MCF 10A (cell line): Measurements from ENCODE around the gene PCDHGB6. TPM values are rescaled to one million over a fixed set of nuclear protein-coding genes. Genes with fewer than 3 reads are reported as not detected.
"Not testable (repeated sequence)": the region's sequence is repeated elsewhere in the genome, so short reads cannot be mapped to it uniquely, and the experiment has no call there.

ENCODE experiments used
- BruUV-seq: library from RNA; stranded (reverse); fragments of 400-500 nt; replicated peaks from 2 replicates; lab custom pipeline; 2021; lab: Mats Ljungman, UMichigan
- CTCF ChIA-PET: fragments of 300-600 bp; sonication (Branson Sonifier 250); formaldehyde crosslinking; extraction: SDS; loops from one replicate; lab custom pipeline; 2021; ENCODE audit warnings: antibody characterized with exemption, inconsistent platforms; lab: Yijun Ruan, JAX
- POLR2A ChIA-PET: fragments of 300-600, 350-650 bp; sonication (Branson Sonifier 250); formaldehyde crosslinking; extraction: SDS; loops from one replicate; lab custom pipeline; 2020; ENCODE audit warnings: antibody characterized with exemption, inconsistent platforms; lab: Yijun Ruan, JAX
- DNase-seq: peaks from one replicate; pipeline ENCODE4 v3.0.0-alpha.2; 2018; ENCODE audit not compliant: unreplicated experiment
- H3K27ac Mint-ChIP-seq: one replicate; pipeline ENCODE4 v1.8.0; 2022; ENCODE audit warnings: mild to moderate bottlenecking, low read depth, mixed read lengths; ENCODE audit not compliant: unreplicated experiment
- H3K27me3 Mint-ChIP-seq: one replicate; pipeline ENCODE4 v1.8.0; 2022; ENCODE audit warnings: mixed read lengths; ENCODE audit not compliant: insufficient read depth, unreplicated experiment
- H3K36me3 Mint-ChIP-seq: one replicate; pipeline ENCODE4 v1.8.0; 2022; ENCODE audit warnings: mild to moderate bottlenecking, moderate library complexity, mixed read lengths; ENCODE audit not compliant: insufficient read depth, unreplicated experiment
- H3K4me1 Mint-ChIP-seq: one replicate; pipeline ENCODE4 v1.8.0; 2022; ENCODE audit warnings: mixed read lengths; ENCODE audit not compliant: insufficient read depth, unreplicated experiment
- H3K4me3 Mint-ChIP-seq: one replicate; pipeline ENCODE4 v1.8.0; 2022; ENCODE audit warnings: mild to moderate bottlenecking, moderate library complexity, mixed read lengths; ENCODE audit not compliant: unreplicated experiment
- H3K9me3 Mint-ChIP-seq: one replicate; pipeline ENCODE4 v1.8.0; 2022; ENCODE audit warnings: mixed read lengths; ENCODE audit not compliant: unreplicated experiment
- intact Hi-C: fragments of 100-400 bp; cut with micrococcal nuclease; formaldehyde crosslinking; loops from 2 replicates; pipeline ENCODE4 v1.14.1; 2022
- total RNA-seq: library from RNA; stranded (reverse); gene quantifications from 2 replicates; pipeline ENCODE4 v1.2.3, GENCODE V29; 2022
- TF ChIP-seq, protein P1 (sequence below): fragments of 200-600 bp; IDR thresholded peaks from one replicate; pipeline ENCODE4 v1.8.0; 2022; ENCODE audit warnings: antibody characterized with exemption, mild to moderate bottlenecking; ENCODE audit not compliant: unreplicated experiment

The PCDHGB6 gene
- total RNA-seq, 1 experiment from 2014 or later: 0.68 TPM

DNA sequence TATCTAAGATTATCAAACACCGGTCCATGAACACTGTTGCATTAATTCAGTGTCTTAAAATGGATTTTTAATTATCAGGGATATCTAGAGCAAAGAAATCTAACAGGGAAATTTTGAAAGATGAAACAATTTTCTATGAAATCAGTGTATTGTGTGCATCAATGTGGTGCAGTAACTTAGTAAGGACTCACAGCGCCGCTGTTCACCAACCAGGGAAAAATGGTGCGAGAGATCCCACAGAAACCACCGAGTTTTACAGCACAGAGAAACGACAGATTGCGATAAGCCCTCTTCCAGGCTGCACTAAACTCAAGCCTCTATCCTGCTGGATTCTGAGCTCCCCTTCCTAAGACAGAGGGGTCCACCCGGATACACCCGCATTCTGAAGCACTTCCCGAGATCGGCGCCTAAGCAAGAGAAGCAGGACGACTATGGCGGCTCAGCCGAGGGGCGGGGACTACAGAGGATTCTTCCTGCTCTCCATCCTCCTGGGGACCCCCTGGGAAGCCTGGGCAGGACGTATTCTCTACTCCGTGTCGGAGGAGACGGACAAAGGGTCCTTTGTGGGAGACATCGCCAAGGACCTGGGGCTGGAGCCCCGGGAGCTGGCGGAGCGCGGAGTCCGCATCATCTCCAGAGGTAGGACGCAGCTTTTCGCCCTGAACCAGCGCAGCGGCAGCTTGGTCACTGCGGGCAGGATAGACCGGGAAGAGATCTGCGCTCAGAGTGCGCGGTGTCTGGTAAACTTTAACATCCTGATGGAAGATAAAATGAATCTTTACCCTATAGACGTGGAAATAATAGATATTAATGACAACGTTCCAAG, 25.1 kb upstream of the PCDHGB6 start, which contains the start of gene PCDHGA7:
Gene PCDHGA7, plus strand, starts transcription at position 274 of the 826 bp plus-strand sequence. Its CDS starts 158 bp downstream, at position 432.
- TF ChIP-seq, protein P1, sequence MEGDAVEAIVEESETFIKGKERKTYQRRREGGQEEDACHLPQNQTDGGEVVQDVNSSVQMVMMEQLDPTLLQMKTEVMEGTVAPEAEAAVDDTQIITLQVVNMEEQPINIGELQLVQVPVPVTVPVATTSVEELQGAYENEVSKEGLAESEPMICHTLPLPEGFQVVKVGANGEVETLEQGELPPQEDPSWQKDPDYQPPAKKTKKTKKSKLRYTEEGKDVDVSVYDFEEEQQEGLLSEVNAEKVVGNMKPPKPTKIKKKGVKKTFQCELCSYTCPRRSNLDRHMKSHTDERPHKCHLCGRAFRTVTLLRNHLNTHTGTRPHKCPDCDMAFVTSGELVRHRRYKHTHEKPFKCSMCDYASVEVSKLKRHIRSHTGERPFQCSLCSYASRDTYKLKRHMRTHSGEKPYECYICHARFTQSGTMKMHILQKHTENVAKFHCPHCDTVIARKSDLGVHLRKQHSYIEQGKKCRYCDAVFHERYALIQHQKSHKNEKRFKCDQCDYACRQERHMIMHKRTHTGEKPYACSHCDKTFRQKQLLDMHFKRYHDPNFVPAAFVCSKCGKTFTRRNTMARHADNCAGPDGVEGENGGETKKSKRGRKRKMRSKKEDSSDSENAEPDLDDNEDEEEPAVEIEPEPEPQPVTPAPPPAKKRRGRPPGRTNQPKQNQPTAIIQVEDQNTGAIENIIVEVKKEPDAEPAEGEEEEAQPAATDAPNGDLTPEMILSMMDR: peak; percentile 18
- Mint-ChIP-seq H3K4me3 (peak within 1 kb of the TSS; percentile 64), H3K9me3 (no peaks in the 10 kb centered on the region)

DNA sequence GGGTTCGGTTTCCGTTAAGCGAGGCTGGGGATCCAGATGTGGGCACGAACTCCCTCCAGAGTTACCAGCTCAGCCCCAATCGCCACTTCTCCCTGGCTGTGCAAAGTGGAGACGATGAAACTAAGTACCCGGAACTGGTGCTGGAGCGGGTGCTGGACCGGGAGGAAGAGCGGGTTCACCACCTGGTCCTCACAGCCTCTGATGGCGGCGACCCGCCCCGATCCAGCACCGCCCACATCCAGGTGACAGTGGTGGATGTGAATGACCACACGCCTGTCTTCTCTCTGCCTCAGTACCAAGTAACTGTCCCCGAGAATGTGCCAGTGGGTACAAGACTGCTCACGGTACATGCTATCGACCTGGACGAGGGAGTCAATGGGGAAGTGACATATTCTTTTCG, 24.5 kb upstream of the PCDHGB6 start:
- BruUV-seq: no TSS peak
- no peak overlapping the region for H3K4me3 Mint-ChIP-seq

More for the DNA sequence above, 25.1 kb upstream of the PCDHGB6 start, which contains the start of gene PCDHGA7:
- peaks cover 4% of the 10 kb centered on the region for H3K36me3 Mint-ChIP-seq
- intact Hi-C loops: no loop called here
- TSS peak; percentile 39 for BruUV-seq
- ChIA-PET POLR2A (interaction anchor here (1.0 to 1.2 kb wide), 3 partner anchors 62 to 178 kb away, joined by 3 to 4 read pairs (median 4); partner anchors contain the start of gene TAF7), CTCF (interaction anchor here (0.6 to 1.9 kb wide), 22 partner anchors 9 to 234 kb away, joined by 3 to 12 read pairs (median 4); partner anchors contain the start of genes PCDHB11, PCDHGA8, PCDHGC3 and TAF7)
- H3K27ac Mint-ChIP-seq: no peak within 1 kb of the TSS
- H3K4me1 Mint-ChIP-seq: no peaks in the 10 kb centered on the region
- H3K27me3 Mint-ChIP-seq: no peaks in the 10 kb centered on the region
- no peak for DNase-seq

DNA sequence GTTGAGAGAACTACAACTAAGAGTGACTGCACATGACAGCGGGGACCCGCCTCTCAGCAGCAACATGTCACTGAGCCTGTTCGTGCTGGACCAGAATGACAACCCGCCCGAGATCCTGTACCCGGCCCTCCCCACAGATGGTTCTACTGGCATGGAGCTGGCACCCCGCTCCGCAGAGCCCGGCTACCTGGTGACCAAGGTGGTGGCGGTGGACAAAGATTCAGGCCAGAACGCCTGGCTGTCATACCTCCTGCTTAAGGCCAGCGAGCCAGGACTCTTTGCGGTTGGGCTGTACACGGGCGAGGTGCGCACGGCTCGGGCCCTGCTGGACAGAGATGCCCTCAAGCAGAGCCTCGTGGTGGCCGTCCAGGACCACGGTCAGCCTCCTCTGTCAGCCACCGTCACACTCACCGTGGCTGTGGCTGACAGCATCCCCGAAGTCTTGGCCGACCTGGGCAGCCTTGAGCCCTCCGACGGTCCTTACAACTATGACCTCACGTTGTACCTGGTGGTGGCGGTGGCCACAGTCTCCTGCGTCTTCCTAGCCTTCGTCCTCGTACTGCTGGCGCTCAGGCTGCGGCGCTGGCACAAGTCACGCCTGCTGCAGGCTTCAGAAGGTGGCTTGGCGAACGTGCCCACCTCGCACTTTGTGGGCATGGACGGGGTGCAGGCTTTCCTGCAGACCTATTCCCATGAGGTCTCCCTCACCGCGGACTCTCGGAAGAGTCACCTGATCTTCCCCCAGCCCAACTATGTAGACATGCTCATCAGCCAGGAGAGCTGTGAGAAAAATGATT, 23.2 kb upstream of the PCDHGB6 start:
- ChIA-PET POLR2A (no interaction called here), CTCF (interaction anchor here (1.1 kb wide), 1 partner anchor 179 kb away, joined by 4 read pairs; no protein-coding TSS in a partner anchor)
- H3K4me1 Mint-ChIP-seq: no peaks in the 10 kb centered on the region
- TF ChIP-seq, protein P1: no peak
- no peak overlapping the region for H3K4me3 Mint-ChIP-seq
- intact Hi-C loops: no loop called here
- no peak for DNase-seq
- H3K27ac Mint-ChIP-seq: no peak overlapping the region
- H3K27me3 Mint-ChIP-seq: no peaks in the 10 kb centered on the region
- peaks cover 14% of the 10 kb centered on the region for H3K9me3 Mint-ChIP-seq
- H3K36me3 Mint-ChIP-seq: peaks cover 4% of the 10 kb centered on the region
- no TSS peak for BruUV-seq

More for the DNA sequence above, 24.5 kb upstream of the PCDHGB6 start:
- ChIA-PET CTCF (interaction anchor here (0.6 to 1.9 kb wide), 18 partner anchors 9 to 234 kb away, joined by 3 to 12 read pairs (median 4); partner anchors contain the start of genes PCDHB11, PCDHGA8, PCDHGC3 and TAF7), POLR2A (interaction anchor here (1.1 to 1.2 kb wide), 2 partner anchors 141 to 178 kb away, joined by 3 to 4 read pairs; no protein-coding TSS in a partner anchor)
- peaks cover 4% of the 10 kb centered on the region for H3K36me3 Mint-ChIP-seq
- H3K4me1 Mint-ChIP-seq: no peaks in the 10 kb centered on the region
- no peak overlapping the region for H3K27ac Mint-ChIP-seq
- H3K9me3 Mint-ChIP-seq: peaks cover 2% of the 10 kb centered on the region
- TF ChIP-seq, protein P1: no peak
- H3K27me3 Mint-ChIP-seq: no peaks in the 10 kb centered on the region
- intact Hi-C loops: no loop called here
- DNase-seq: no peak

GRCh38 chr5:141387557-141388311, 20.1 kb upstream of the PCDHGB6 start, which contains the start of gene PCDHGB4:
TSS of gene PCDHGB4 (plus strand) at chr5:141387698. CDS start at chr5:141387885, 187 bp downstream.
- H3K4me1 Mint-ChIP-seq, H3K36me3 Mint-ChIP-seq, H3K4me3 Mint-ChIP-seq, H3K27me3 Mint-ChIP-seq, intact Hi-C loops, POLR2A ChIA-PET, BruUV-seq, H3K27ac Mint-ChIP-seq, DNase-seq: not testable (repeated sequence)
- CTCF ChIA-PET: interaction anchor here (1.0 to 3.3 kb wide), 3 partner anchors 25 to 137 kb away, joined by 3 to 16 read pairs (median 8); partner anchors contain the start of genes PCDHGA10 and TAF7
- H3K9me3 Mint-ChIP-seq: peaks cover 20% of the 10 kb centered on the region
